ENCODE data around the gene KLF3. TPM values are rescaled to one million over a fixed set of nuclear protein-coding genes. Genes with fewer than 3 reads are reported as not detected.

Gene KLF3
- total RNA-seq, 6 experiments from 2014 or later: 21.3 to 37.6 (median 26.8) TPM

- ATAC-seq (no peak), DNase-seq (no peak)
- H3K27ac ChIP-seq: no peak overlapping the region
- H3K36me3 ChIP-seq: peaks cover under 1 to 61% (median 19%) of the 10 kb centered on the region in 4 donors
- TF ChIP-seq CTCF (IDR thresholded peaks at IDR 0.05) (no peak), POLR2A (IDR thresholded peaks at IDR 0.05) (no peak)
- H3K27me3 ChIP-seq: no peaks in the 10 kb centered on the region
- H3K4me1 ChIP-seq: peaks cover 0 to 29% (median 4%) of the 10 kb centered on the region in 4 donors
- 80% methylated on average over 2 of the region's 4 CpGs for WGBS (ENCODE audit: insufficient coverage, low coverage, low lambda C conversion rate, missing lambda C conversion rate)
- H3K4me3 ChIP-seq: no peak overlapping the region
- no peaks in the 10 kb centered on the region for H3K9me3 ChIP-seq
- intact Hi-C loops (cut with DNase I): no loop called here
Measured at GRCh38 chr4:38687571-38688011, 23.6 kb downstream of the KLF3 start.

GRCh38 chr4:38688676-38689355 is 24.8 kb downstream of the KLF3 start:
- H3K4me1 ChIP-seq: peaks cover 0 to 17% (median 4%) of the 10 kb centered on the region in 4 donors
- no peak overlapping the region for H3K27ac ChIP-seq
- DNase-seq (peak in 1 of 3 donors; percentile 43), ATAC-seq (peak in 3 of 4 donors; percentile 25 to 56 (median 30))
- peaks cover 0 to 59% (median 23%) of the 10 kb centered on the region in 4 donors for H3K36me3 ChIP-seq
- WGBS (ENCODE audit: insufficient coverage, low coverage, low lambda C conversion rate, missing lambda C conversion rate): 88% methylated on average over 18 of the region's 26 CpGs
- intact Hi-C loops (cut with DNase I): no loop called here
- TF ChIP-seq POLR2A (IDR thresholded peaks at IDR 0.05): no peak
- TF ChIP-seq CTCF (IDR thresholded peaks at IDR 0.05): no peak
- H3K4me3 ChIP-seq: no peak overlapping the region
- no peaks in the 10 kb centered on the region for H3K9me3 ChIP-seq
- H3K27me3 ChIP-seq: no peaks in the 10 kb centered on the region

- H3K4me3 ChIP-seq: no peak overlapping the region
- 71% methylated on average over 9 of the region's 9 CpGs for WGBS (ENCODE audit: insufficient coverage, low coverage, low lambda C conversion rate, missing lambda C conversion rate)
- no peaks in the 10 kb centered on the region for H3K4me1 ChIP-seq
- peaks cover 2 to 80% (median 32%) of the 10 kb centered on the region in 4 donors for H3K36me3 ChIP-seq
- intact Hi-C loops (cut with DNase I): no loop called here
- DNase-seq: no peak
- H3K27me3 ChIP-seq: no peaks in the 10 kb centered on the region
- TF ChIP-seq POLR2A (IDR thresholded peaks at IDR 0.05) (no peak), CTCF (IDR thresholded peaks at IDR 0.05) (no peak)
- H3K9me3 ChIP-seq: no peaks in the 10 kb centered on the region
- no peak overlapping the region for H3K27ac ChIP-seq
- peak in 1 of 4 donors; percentile 22 for ATAC-seq
Measured at GRCh38 chr4:38691251-38692008, 27.4 kb downstream of the KLF3 start.

GRCh38 chr4:38692421-38692820 is 28.4 kb downstream of the KLF3 start:
- 52% methylated on average over 4 of the region's 4 CpGs for WGBS (ENCODE audit: insufficient coverage, low coverage, low lambda C conversion rate, missing lambda C conversion rate)
- Histone ChIP-seq H3K27ac (no peak overlapping the region), H3K4me1 (no peaks in the 10 kb centered on the region), H3K36me3 (peaks cover 2 to 90% (median 35%) of the 10 kb centered on the region in 4 donors), H3K4me3 (no peak overlapping the region), H3K27me3 (no peaks in the 10 kb centered on the region), H3K9me3 (no peaks in the 10 kb centered on the region)
- ATAC-seq: no peak
- no peak for DNase-seq
- intact Hi-C loops (cut with DNase I): no loop called here
- TF ChIP-seq CTCF (IDR thresholded peaks at IDR 0.05): no peak
- TF ChIP-seq POLR2A (IDR thresholded peaks at IDR 0.05): no peak

Measured in right lobe of liver (tissue), 6 donors.